Adrenal gland (tissue), 12 donors: ENCODE data around the gene FKBP11. TPM values are rescaled to one million over a fixed set of nuclear protein-coding genes. Genes with fewer than 3 reads are reported as not detected.
"Not testable (repeated sequence)": the region's sequence is repeated elsewhere in the genome, so short reads cannot be mapped to it uniquely, and the experiment has no call there.

Source experiments
- DNase-seq, 7 donors: peaks; one replicate each; pipeline ENCODE4 v3.0.0-alpha.2; 2019 to 2020
- H3K27ac ChIP-seq, 5 donors: fragments of 200-600 bp; sonication (generic) in 4 of 5; 1 replicate in 3 of 5; 2 replicates in 2 of 5; pipeline versions ENCODE4 v1.5.1 to v1.8.0; 2016 to 2020; ENCODE audit warnings: mild to moderate bottlenecking in 1 of 5
- H3K27me3 ChIP-seq: fragments of 200-600 bp; 2 replicates; pipeline ENCODE4 v1.8.0; 2021
- H3K36me3 ChIP-seq, 2 donors: fragments of 200-600 bp; replicated peaks in 1 of 2; 1 replicate in 1 of 2; 2 replicates in 1 of 2; pipeline versions ENCODE4 v1.5.1 to v1.8.0; 2018 to 2022
- H3K4me1 ChIP-seq, 2 donors: fragments of 200-600 bp; replicated peaks in 1 of 2; 1 replicate in 1 of 2; 2 replicates in 1 of 2; pipeline versions ENCODE4 v1.5.1 to v1.8.0; 2018 to 2021
- H3K4me3 ChIP-seq, 4 donors: fragments of 200-600 bp; sonication (generic) in 3 of 4; one replicate each; pipeline ENCODE4 v1.5.1; 2016 to 2018
- H3K9me3 ChIP-seq, 3 donors: fragments of 200-600 bp; sonication (generic) in 1 of 3; replicated peaks in 1 of 3; 1 replicate in 2 of 3; 2 replicates in 1 of 3; pipeline versions ENCODE4 v1.5.1 to v1.8.0; 2016 to 2021
- CTCF ChIP-seq, 6 experiments: fragments of 450-650 bp in 4 of 6; fragments of 200-600 bp in 2 of 6; sonication (generic) in 1 of 6; IDR thresholded peaks; 1 replicate in 5 of 6; 2 replicates in 1 of 6; pipeline versions ENCODE4 v1.5.1 to v1.8.0; 2016 to 2021; ENCODE audit warnings: antibody characterized with exemption in 6 of 6, mild to moderate bottlenecking in 2 of 6, moderate library complexity in 1 of 6
- POLR2A ChIP-seq, 2 donors: fragments of 450-650 bp; IDR thresholded peaks; one replicate each; pipeline ENCODE4 v1.6.1; 2017; ENCODE audit warnings: antibody characterized with exemption in 2 of 2, mild to moderate bottlenecking in 2 of 2, moderate library complexity in 1 of 2
- WGBS, 4 donors: extraction: QIAGEN DNeasy Blood & Tissue Kit in 2 of 4; methylation state at CpG; one replicate each; pipeline versions ENCODE4 v1.1.5 to v1.1.7; 2013 to 2017; 5-methylcytosine and 5-hydroxymethylcytosine counted together
- intact Hi-C, 2 donors: fragments of 100-400 bp; cut with DNase I; formaldehyde crosslinking; loops; one replicate each; pipeline versions ENCODE4 v1.14.1 to v1.15.0; 2022 to 2023
- polyA plus RNA-seq, 3 donors: library from polyadenylated mRNA; stranded (reverse); fragments of 200-250 nt in 2 of 3; fragments of 350-450 nt in 1 of 3; fragmentation: Illumina TruSeq in 1 of 3; extraction: RNeasy Lipid Tissue Mini Kit (QIAGEN cat#74804) in 1 of 3; gene quantifications; one replicate each; pipeline ENCODE4 v1.2.3, GENCODE V29; 2013 to 2014
- total RNA-seq, 9 donors: library from RNA; depleted of rRNA in 4 of 9; stranded (reverse); fragments of >200 nt in 4 of 9; fragments of 120-200 nt in 1 of 9; fragmentation: NEBNext Ultra II Directional in 1 of 9; extraction: Animal tissue kit (Norgen Biotek cat#: 25700) in 1 of 9; gene quantifications; one replicate each; pipeline versions ENCODE4 v1.1.0 to v1.2.4, GENCODE V29; 2013 to 2023
- donor health status: healthy with polysubstance abuse.
- donor health status: Bipolar disorder and iron deficiency.
- donor health status: DM: yes; HTN: yes; CAD: no.
- donor health status: DM: no; HTN: no; CAD: no.
- donor health status: DM: no; HTN: no; CAD: no.
- donor health status: DM: yes; HTN: yes; CAD: no.

Gene FKBP11
- total and polyA plus RNA-seq, 12 donors = 4.1 to 118 (median 24.9) TPM

GRCh38 chr12:48881686-48882314 lies 43.5 kb downstream of the FKBP11 start:
- intact Hi-C loops = no loop called here
- WGBS, 4 donors = 38 to 44% (median 43%) methylated on average over 9 of the region's 9 CpGs
- Histone ChIP-seq H3K27ac (peak overlapping the region in 1 of 5 donors; percentile 26), H3K27me3 (no peaks in the 10 kb centered on the region), H3K36me3 (no peaks in the 10 kb centered on the region), H3K4me1 (no peaks in the 10 kb centered on the region), H3K9me3 (no peaks in the 10 kb centered on the region), H3K4me3 (peak overlapping the region in 1 of 4 donors; percentile 20)
- TF ChIP-seq POLR2A (IDR thresholded peaks at IDR 0.05) = no peak
- no peak for TF ChIP-seq CTCF (IDR thresholded peaks at IDR 0.05)
- no peak for DNase-seq

- Histone ChIP-seq H3K4me1 (no peaks in the 10 kb centered on the region), H3K4me3 (no peak overlapping the region), H3K27me3 (no peaks in the 10 kb centered on the region), H3K9me3 (no peaks in the 10 kb centered on the region), H3K27ac (no peak overlapping the region), H3K36me3 (no peaks in the 10 kb centered on the region)
- DNase-seq = no peak
- intact Hi-C loops = no loop called here
- 65 to 77% (median 76%) methylated on average over 9 of the region's 9 CpGs for WGBS, 4 donors
- TF ChIP-seq POLR2A (IDR thresholded peaks at IDR 0.05) (no peak), CTCF (IDR thresholded peaks at IDR 0.05) (no peak)
Measured at GRCh38 chr12:48880647-48881046, 44.6 kb downstream of the FKBP11 start.

GRCh38 chr12:48878548-48878947 lies 46.7 kb downstream of the FKBP11 start:
- Histone ChIP-seq H3K36me3 (no peaks in the 10 kb centered on the region), H3K9me3 (no peaks in the 10 kb centered on the region), H3K27me3 (no peaks in the 10 kb centered on the region), H3K4me1 (no peaks in the 10 kb centered on the region), H3K27ac (no peak overlapping the region), H3K4me3 (no peak overlapping the region)
- TF ChIP-seq POLR2A (IDR thresholded peaks at IDR 0.05) (no peak), CTCF (IDR thresholded peaks at IDR 0.05) (no peak)
- no peak for DNase-seq
- 77 to 83% (median 79%) methylated on average over 2 of the region's 2 CpGs for WGBS, 4 donors
- intact Hi-C loops = no loop called here

- intact Hi-C loops = no loop called here
- Histone ChIP-seq H3K27me3 (no peaks in the 10 kb centered on the region), H3K36me3 (no peaks in the 10 kb centered on the region), H3K27ac (no peak overlapping the region), H3K4me1 (no peaks in the 10 kb centered on the region), H3K4me3 (no peak overlapping the region), H3K9me3 (no peaks in the 10 kb centered on the region)
- 48 to 83% (median 75%) methylated on average over 4 of the region's 4 CpGs for WGBS, 4 donors
- TF ChIP-seq POLR2A (IDR thresholded peaks at IDR 0.05) (no peak), CTCF (IDR thresholded peaks at IDR 0.05) (no peak)
- no peak for DNase-seq
Measured at GRCh38 chr12:48875944-48876515, 49.3 kb downstream of the FKBP11 start.

GRCh38 chr12:48873534-48873933 lies 51.8 kb downstream of the FKBP11 start:
- 82 to 89% (median 87%) methylated on average over 8 of the region's 8 CpGs for WGBS, 4 donors
- intact Hi-C loops, H3K27ac ChIP-seq, H3K9me3 ChIP-seq, H3K4me1 ChIP-seq, H3K4me3 ChIP-seq, DNase-seq, H3K36me3 ChIP-seq, H3K27me3 ChIP-seq: not testable (repeated sequence)
